HCT116 (cell line): ENCODE results near the gene GNAO1. TPM values are rescaled to one million over a fixed set of nuclear protein-coding genes. Genes with fewer than 3 reads are reported as not detected.

Experiments
- ATAC-seq: fragments of 200-7000 bp; cut with Tn5 transposase; 2 replicates; pipeline ENCODE4 v1.9.1; 2020; ENCODE audit warnings: mild to moderate bottlenecking, moderate library complexity
- BruUV-seq: library from RNA; stranded (reverse); fragments of 400-500 nt; replicated peaks from 2 replicates; lab custom pipeline; 2021; lab: Mats Ljungman, UMichigan
- CTCF ChIA-PET: fragments of 300-600 bp; sonication (Branson Sonifier 250); formaldehyde crosslinking; loops from one replicate; lab custom pipeline; 2021; ENCODE audit warnings: antibody characterized with exemption; lab: Charles Lee
- POLR2A ChIA-PET: fragments of 300-600, 350-600 bp; sonication (Branson Sonifier 250); formaldehyde crosslinking; loops from one replicate; lab custom pipeline; 2021; ENCODE audit warnings: antibody characterized with exemption; lab: Charles Lee
- RAD21 ChIA-PET, 2 experiments: fragments of 300-600 bp; sonication (Branson Sonifier 250); formaldehyde crosslinking; loops; one replicate each; lab custom pipeline; 2023; ENCODE audit warnings: low total read pairs in 2 of 2; ENCODE audit not compliant: uncharacterized antibody in 2 of 2, unreplicated experiment in 2 of 2, low non-redundant PET in 1 of 2; lab: Charles Lee
- DNase-seq: peaks from one replicate; pipeline ENCODE4 v3.0.0-alpha.2; 2010; ENCODE audit warnings: low read depth, low spot score
- H2AFZ ChIP-seq: fragments of 200-600 bp; shearing (Covaris generic), sonication (generic); 2 replicates; pipeline ENCODE4 v1.6.1; 2017; ENCODE audit warnings: low read depth, mixed run types, mixed read lengths, antibody characterized with exemption, low read length; ENCODE audit not compliant: poor library complexity, severe bottlenecking
- H3K27ac ChIP-seq: 2 replicates; pipeline ENCODE4 v1.5.1; 2012; ENCODE audit warnings: low read depth, low read length
- H3K27me3 ChIP-seq: fragments of 200-600 bp; sonication (generic); 2 replicates; pipeline ENCODE4 v1.6.1; 2016; ENCODE audit warnings: mixed run types, low read length, mixed read lengths; ENCODE audit not compliant: insufficient read depth
- H3K36me3 ChIP-seq, 2 experiments: fragments of 200-500 bp in 1 of 2; fragments of 200-600 bp in 1 of 2; sonication (Bioruptor generic) in 1 of 2; sonication (generic) in 1 of 2; 2 replicates each; pipeline versions ENCODE4 v1.5.1 to v1.6.1; 2014 to 2016; ENCODE audit warnings: low read length in 2 of 2, inconsistent platforms in 1 of 2, mixed read lengths in 1 of 2, mixed run types in 1 of 2; ENCODE audit not compliant: insufficient read depth in 2 of 2, control insufficient read depth in 1 of 2
- H3K4me1 ChIP-seq, 2 experiments: fragments of 200-600 bp in 1 of 2; sonication (generic) in 1 of 2; 2 replicates each; pipeline versions ENCODE4 v1.5.1 to v1.6.1; 2012 to 2017; ENCODE audit warnings: low read length in 2 of 2, inconsistent platforms in 1 of 2, mild to moderate bottlenecking in 1 of 2, mixed read lengths in 1 of 2, mixed run types in 1 of 2, moderate library complexity in 1 of 2; ENCODE audit not compliant: insufficient read depth in 2 of 2, control insufficient read depth in 1 of 2
- H3K4me2 ChIP-seq: fragments of 200-600 bp; sonication (generic); 2 replicates; pipeline ENCODE4 v1.6.1; 2017; ENCODE audit warnings: mixed run types, low read length, mixed read lengths
- H3K4me3 ChIP-seq, 2 experiments: fragments of 200-600 bp in 1 of 2; sonication (generic) in 1 of 2; replicated peaks in 1 of 2; 2 replicates each; pipeline ENCODE4 v1.5.1; 2011 to 2016; ENCODE audit warnings: low read length in 2 of 2, control low read depth in 1 of 2, low read depth in 1 of 2, mild to moderate bottlenecking in 1 of 2, mixed read lengths in 1 of 2, mixed run types in 1 of 2
- H3K79me2 ChIP-seq: fragments of 200-600 bp; sonication (generic); 2 replicates; pipeline ENCODE4 v1.6.1; 2017; ENCODE audit warnings: mild to moderate bottlenecking, mixed run types, low read length, moderate library complexity, mixed read lengths; ENCODE audit not compliant: insufficient read depth
- H3K9ac ChIP-seq: fragments of 200-600 bp; sonication (generic); 2 replicates; pipeline ENCODE4 v1.6.1; 2016; ENCODE audit warnings: low read length, mixed read lengths
- H3K9me2 ChIP-seq: fragments of 200-600 bp; sonication (generic), shearing (Covaris generic); 2 replicates; pipeline ENCODE4 v1.6.1; 2017; ENCODE audit warnings: mixed run types, mild to moderate bottlenecking, moderate library complexity; ENCODE audit not compliant: insufficient read depth
- H3K9me3 ChIP-seq, 2 experiments: fragments of 200-500 bp in 1 of 2; fragments of 200-600 bp in 1 of 2; sonication (Bioruptor generic) in 1 of 2; sonication (generic) in 1 of 2; 2 replicates each; pipeline ENCODE4 v1.6.1; 2014 to 2017; ENCODE audit warnings: low read length in 2 of 2, mixed read lengths in 2 of 2, inconsistent platforms in 1 of 2, low read depth in 1 of 2, mild to moderate bottlenecking in 1 of 2, mixed run types in 1 of 2, moderate library complexity in 1 of 2; ENCODE audit not compliant: control insufficient read depth in 1 of 2, insufficient read depth in 1 of 2
- H4K20me1 ChIP-seq: fragments of 200-600 bp; sonication (generic), shearing (Covaris generic); 2 replicates; pipeline ENCODE4 v1.6.1; 2017; ENCODE audit warnings: mixed run types, mild to moderate bottlenecking, moderate library complexity; ENCODE audit not compliant: insufficient read depth
- ATF3 ChIP-seq: IDR thresholded peaks from 2 replicates; pipeline ENCODE4 v1.6.1; 2012
- CEBPB ChIP-seq: IDR thresholded peaks from 2 replicates; pipeline ENCODE4 v1.6.1; 2012; ENCODE audit warnings: low read depth
- EGR1 ChIP-seq: IDR thresholded peaks from 2 replicates; pipeline ENCODE4 v1.6.1; 2012; ENCODE audit warnings: low read depth
- EZH2phosphoT487 ChIP-seq: fragments of 200-600 bp; IDR thresholded peaks from 2 replicates; pipeline ENCODE4 v1.6.1; 2018; ENCODE audit warnings: antibody characterized with exemption, borderline replicate concordance
- FOSL1 ChIP-seq: IDR thresholded peaks from 2 replicates; pipeline ENCODE4 v1.6.1; 2012; ENCODE audit warnings: low read depth
- POLR2A ChIP-seq: IDR thresholded peaks from 2 replicates; pipeline ENCODE4 v1.7.0; 2011; ENCODE audit warnings: borderline replicate concordance; ENCODE audit not compliant: insufficient read depth, insufficient read length; ENCODE audit errors: extremely low read depth
- POLR2AphosphoS5 ChIP-seq: IDR thresholded peaks from 2 replicates; pipeline ENCODE4 v1.6.1; 2011; ENCODE audit warnings: mild to moderate bottlenecking, low read depth, low read length, moderate library complexity
- REST ChIP-seq: IDR thresholded peaks from 2 replicates; pipeline ENCODE4 v1.6.1; 2012; ENCODE audit warnings: low read depth
- SP1 ChIP-seq: IDR thresholded peaks from 2 replicates; pipeline ENCODE4 v1.6.1; 2012; ENCODE audit warnings: low read depth
- SRF ChIP-seq: IDR thresholded peaks from 2 replicates; pipeline ENCODE4 v1.6.1; 2012; ENCODE audit warnings: low read depth
- TCF7L2 ChIP-seq: IDR thresholded peaks from 2 replicates; pipeline ENCODE4 v1.7.0; 2011; ENCODE audit warnings: borderline replicate concordance, inconsistent platforms; ENCODE audit not compliant: insufficient read depth, insufficient read length; ENCODE audit errors: extremely low read depth
- YY1 ChIP-seq: IDR thresholded peaks from 2 replicates; pipeline ENCODE4 v1.6.1; 2011; ENCODE audit warnings: low read length, low read depth, moderate library complexity, mild to moderate bottlenecking; ENCODE audit not compliant: insufficient replicate concordance; ENCODE audit errors: extremely low read depth
- ZBTB33 ChIP-seq: IDR thresholded peaks from 2 replicates; pipeline ENCODE4 v1.6.1; 2011; ENCODE audit warnings: mild to moderate bottlenecking, low read length, moderate library complexity; ENCODE audit not compliant: insufficient replicate concordance; ENCODE audit errors: extremely low read depth
- ZFX ChIP-seq: fragments of 450-650 bp; IDR thresholded peaks from 2 replicates; pipeline ENCODE4 v1.6.1; 2017
- ZNF274 ChIP-seq: fragments of 200-500 bp; sonication (Bioruptor generic); IDR thresholded peaks from 2 replicates; pipeline ENCODE4 v1.6.1; 2014; ENCODE audit warnings: mild to moderate bottlenecking, low read depth, low read length, inconsistent platforms
- intact Hi-C: fragments of 100-400 bp; cut with micrococcal nuclease; formaldehyde crosslinking; loops from 2 replicates; pipeline ENCODE4 v1.10.0; 2022
- total RNA-seq: library from RNA; stranded (reverse); gene quantifications from one replicate; pipeline ENCODE4 v1.2.1, GENCODE V29; 2021; ENCODE audit not compliant: unreplicated experiment

Gene GNAO1
- total RNA-seq, 1 experiment from 2014 or later, result 0.12 TPM

- Histone ChIP-seq H2AFZ (no peak overlapping the region), H3K9ac (no peak overlapping the region), H3K4me3 (no peak overlapping the region), H3K4me1 (no peaks in the 10 kb centered on the region), H3K9me2 (no peaks in the 10 kb centered on the region), H3K79me2 (no peaks in the 10 kb centered on the region), H4K20me1 (no peaks in the 10 kb centered on the region), H3K36me3 (no peaks in the 10 kb centered on the region), H3K4me2 (no peak overlapping the region), H3K27me3 (no peaks in the 10 kb centered on the region), H3K27ac (no peak overlapping the region), H3K9me3 (no peaks in the 10 kb centered on the region)
- BruUV-seq, result no TSS peak
- ChIA-PET RAD21 (no interaction called here), POLR2A (no interaction called here), CTCF (no interaction called here)
- intact Hi-C loops, result no loop called here
- ATAC-seq (no peak), DNase-seq (no peak)
- TF ChIP-seq TCF7L2 (no peak), POLR2AphosphoS5 (no peak), ATF3 (no peak), FOSL1 (no peak)
Measured at GRCh38 chr16:56303880-56304279, 112.6 kb downstream of the GNAO1 start.

- RAD21 ChIA-PET, result no interaction called here
- Histone ChIP-seq H3K27ac (no peak overlapping the region), H3K27me3 (no peaks in the 10 kb centered on the region), H3K9me3 (no peaks in the 10 kb centered on the region), H3K4me3 (no peak overlapping the region), H2AFZ (no peak overlapping the region), H3K9ac (no peak overlapping the region), H3K36me3 (no peaks in the 10 kb centered on the region), H4K20me1 (no peaks in the 10 kb centered on the region), H3K4me2 (no peak overlapping the region), H3K9me2 (no peaks in the 10 kb centered on the region), H3K4me1 (no peaks in the 10 kb centered on the region), H3K79me2 (no peaks in the 10 kb centered on the region)
- POLR2A ChIA-PET, result no interaction called here
- intact Hi-C loops, result no loop called here
- CTCF ChIA-PET, result no interaction called here
- ATAC-seq (no peak), DNase-seq (no peak)
- no TSS peak for BruUV-seq
- TF ChIP-seq EZH2phosphoT487 (no peak), FOSL1 (no peak), ZFX (no peak), ATF3 (no peak), POLR2A (no peak), YY1 (no peak), ZBTB33 (no peak), EGR1 (no peak), SRF (no peak), CEBPB (no peak), ZNF274 (no peak), REST (no peak), SP1 (no peak)
Measured at GRCh38 chr16:56305956-56306565, 114.8 kb downstream of the GNAO1 start.
